Smooth muscle cell (in vitro differentiated cells): ENCODE data around the gene RBM15B. TPM values are rescaled to one million over a fixed set of nuclear protein-coding genes. Genes with fewer than 3 reads are reported as not detected.

Experiments used
- DNase-seq: peaks from one replicate; lab custom pipeline; 2025; ENCODE audit not compliant: unreplicated experiment; lab: John Stamatoyannopoulos, UW
- H2AFZ ChIP-seq: fragments of 200-600 bp; sonication (generic); 2 replicates; pipeline ENCODE4 v1.6.0; 2016; ENCODE audit warnings: antibody characterized with exemption, low read depth, mild to moderate bottlenecking
- H3F3A ChIP-seq: fragments of 200-600 bp; sonication (generic); 2 replicates; pipeline ENCODE4 v1.6.0; 2017; ENCODE audit warnings: antibody characterized with exemption, low read depth
- H3K27ac ChIP-seq: fragments of 200-600 bp; sonication (generic); 2 replicates; pipeline ENCODE4 v1.5.1; 2016; ENCODE audit warnings: low read depth, mild to moderate bottlenecking
- H3K27me3 ChIP-seq: fragments of 200-600 bp; sonication (generic); 2 replicates; pipeline ENCODE4 v1.6.1; 2016; ENCODE audit warnings: low read depth, mild to moderate bottlenecking
- H3K36me3 ChIP-seq: fragments of 200-600 bp; sonication (generic); 2 replicates; pipeline ENCODE4 v1.5.1; 2016; ENCODE audit warnings: low read depth
- H3K4me1 ChIP-seq: fragments of 200-600 bp; sonication (generic); 2 replicates; pipeline ENCODE4 v1.5.1; 2016; ENCODE audit warnings: low read depth
- H3K4me2 ChIP-seq: fragments of 200-600 bp; sonication (generic); 2 replicates; pipeline ENCODE4 v1.6.0; 2016; ENCODE audit warnings: mild to moderate bottlenecking
- H3K4me3 ChIP-seq: fragments of 200-600 bp; sonication (generic); 2 replicates; pipeline ENCODE4 v1.5.1; 2016; ENCODE audit warnings: mild to moderate bottlenecking
- H3K79me2 ChIP-seq: fragments of 200-600 bp; sonication (generic); 2 replicates; pipeline ENCODE4 v1.6.0; 2016; ENCODE audit warnings: low read depth, mild to moderate bottlenecking
- H3K9ac ChIP-seq: fragments of 200-600 bp; sonication (generic); 2 replicates; pipeline ENCODE4 v1.6.0; 2016; ENCODE audit warnings: low read depth
- H3K9me3 ChIP-seq: fragments of 200-600 bp; sonication (generic); replicated peaks from 2 replicates; pipeline ENCODE4 v1.5.1; 2016; ENCODE audit warnings: low read depth
- H4K20me1 ChIP-seq: fragments of 200-600 bp; sonication (generic); 2 replicates; pipeline ENCODE4 v1.6.0; 2016; ENCODE audit warnings: low read depth
- WGBS: methylation state at CpG from one replicate; pipeline ENCODE4 v1.1.7; 2016; ENCODE audit warnings: low lambda C conversion rate; 5-methylcytosine and 5-hydroxymethylcytosine counted together
- polyA plus RNA-seq: library from polyadenylated mRNA; unstranded; fragments of >200 nt; fragmentation: Nextera tagmentation; extraction: Ambion mirVana; gene quantifications from 2 replicates; pipeline ENCODE4 v1.2.1, GENCODE V29; 2016
- total RNA-seq: library from RNA; depleted of rRNA; stranded (reverse); fragments of >200 nt; gene quantifications from 2 replicates; pipeline ENCODE4 v1.2.3, GENCODE V29; 2014
- TF ChIP-seq, protein P1 (sequence below): fragments of 200-600 bp; sonication (generic); IDR thresholded peaks from 2 replicates; pipeline ENCODE4 v1.5.1; 2017; ENCODE audit warnings: borderline replicate concordance, mild to moderate bottlenecking, antibody characterized with exemption; ENCODE audit not compliant: insufficient read depth, poor library complexity, severe bottlenecking

Gene RBM15B
- total and polyA plus RNA-seq, 2 experiments from 2014 or later = 21.7 to 38.0 TPM

DNA sequence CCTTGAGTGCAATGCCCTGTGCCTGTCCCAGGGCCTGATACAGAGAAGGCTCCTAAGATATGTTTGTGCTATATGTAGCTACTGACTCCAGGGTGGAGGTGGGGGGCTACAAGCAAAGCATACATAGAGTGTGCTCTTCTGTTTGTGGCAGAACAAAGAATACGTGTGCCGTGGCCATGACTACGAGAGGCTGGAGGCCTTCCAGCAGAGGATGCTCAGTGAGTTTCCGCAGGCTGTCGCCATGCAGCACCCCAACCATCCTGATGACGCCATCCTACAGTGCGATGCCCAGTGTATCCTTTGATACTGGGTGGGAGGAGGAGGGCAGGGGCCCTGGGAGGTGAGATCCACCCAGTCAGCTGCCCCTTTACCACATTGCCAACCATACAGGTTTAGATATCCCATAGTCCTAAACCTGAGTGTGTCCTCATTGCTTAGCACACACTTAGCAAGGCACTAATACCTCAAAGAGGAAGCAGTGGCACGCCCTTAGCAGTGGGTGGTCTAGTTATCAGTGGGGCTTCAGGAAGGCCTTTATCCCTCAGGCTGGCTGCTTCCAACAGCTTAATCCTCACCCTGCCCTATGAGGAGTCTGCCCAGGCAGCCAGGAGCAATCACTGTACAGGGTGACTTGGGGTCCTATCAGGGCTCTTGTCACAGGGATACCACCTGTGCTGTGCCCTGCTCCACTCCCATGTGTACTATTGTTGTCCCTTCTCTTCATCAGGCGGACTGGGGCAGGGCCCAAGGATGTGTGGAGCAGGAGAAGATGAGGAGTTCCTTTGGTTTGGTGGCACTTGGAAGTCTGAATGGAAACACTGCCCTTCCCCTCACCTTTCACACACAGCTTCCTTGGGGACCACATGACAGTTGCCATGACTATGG, 36.1 kb upstream of the RBM15B start:
- Histone ChIP-seq H3K4me1 (no peaks in the 10 kb centered on the region), H3K4me2 (no peak overlapping the region), H2AFZ (no peak overlapping the region), H3K36me3 (no peaks in the 10 kb centered on the region), H3K27me3 (no peaks in the 10 kb centered on the region), H3K79me2 (no peaks in the 10 kb centered on the region), H3K27ac (no peak overlapping the region), H3F3A (no peaks in the 10 kb centered on the region), H3K9me3 (no peaks in the 10 kb centered on the region), H3K9ac (no peak overlapping the region), H4K20me1 (no peaks in the 10 kb centered on the region), H3K4me3 (no peak overlapping the region)
- 95% methylated on average over 9 of the region's 9 CpGs for WGBS
- no peak for DNase-seq
- TF ChIP-seq, protein P1, sequence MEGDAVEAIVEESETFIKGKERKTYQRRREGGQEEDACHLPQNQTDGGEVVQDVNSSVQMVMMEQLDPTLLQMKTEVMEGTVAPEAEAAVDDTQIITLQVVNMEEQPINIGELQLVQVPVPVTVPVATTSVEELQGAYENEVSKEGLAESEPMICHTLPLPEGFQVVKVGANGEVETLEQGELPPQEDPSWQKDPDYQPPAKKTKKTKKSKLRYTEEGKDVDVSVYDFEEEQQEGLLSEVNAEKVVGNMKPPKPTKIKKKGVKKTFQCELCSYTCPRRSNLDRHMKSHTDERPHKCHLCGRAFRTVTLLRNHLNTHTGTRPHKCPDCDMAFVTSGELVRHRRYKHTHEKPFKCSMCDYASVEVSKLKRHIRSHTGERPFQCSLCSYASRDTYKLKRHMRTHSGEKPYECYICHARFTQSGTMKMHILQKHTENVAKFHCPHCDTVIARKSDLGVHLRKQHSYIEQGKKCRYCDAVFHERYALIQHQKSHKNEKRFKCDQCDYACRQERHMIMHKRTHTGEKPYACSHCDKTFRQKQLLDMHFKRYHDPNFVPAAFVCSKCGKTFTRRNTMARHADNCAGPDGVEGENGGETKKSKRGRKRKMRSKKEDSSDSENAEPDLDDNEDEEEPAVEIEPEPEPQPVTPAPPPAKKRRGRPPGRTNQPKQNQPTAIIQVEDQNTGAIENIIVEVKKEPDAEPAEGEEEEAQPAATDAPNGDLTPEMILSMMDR = no peak

DNA sequence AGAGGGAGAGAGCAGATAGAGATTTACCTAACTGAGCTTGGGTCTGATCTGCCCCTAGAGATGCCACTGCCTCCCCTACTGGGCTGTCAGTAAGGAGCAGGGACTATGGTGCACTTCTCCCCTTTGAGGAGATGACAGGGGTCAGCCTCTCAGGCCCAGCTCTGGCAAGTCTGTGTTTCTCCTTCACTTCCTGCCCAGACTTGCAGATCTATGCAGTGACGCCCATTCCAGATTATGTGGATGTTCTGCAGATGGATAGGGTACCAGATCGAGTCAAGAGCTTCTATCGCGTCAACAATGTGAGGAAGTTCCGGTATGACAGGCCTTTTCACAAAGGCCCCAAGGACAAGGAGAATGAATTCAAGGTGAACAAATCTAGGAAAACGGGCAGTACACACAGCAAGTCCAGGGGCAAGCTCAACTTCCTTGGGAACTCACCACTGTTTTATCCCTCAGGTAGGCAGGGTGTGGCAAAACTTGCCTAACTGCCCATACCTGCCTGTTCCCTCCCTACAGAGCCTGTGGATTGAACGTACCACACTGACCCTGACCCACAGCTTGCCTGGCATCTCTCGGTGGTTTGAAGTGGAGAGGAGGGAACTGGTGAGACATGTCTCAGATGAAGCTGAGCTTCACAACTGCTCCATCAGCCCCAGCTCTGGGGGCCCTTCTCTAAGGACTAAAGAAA, 35.0 kb upstream of the RBM15B start:
- Histone ChIP-seq H3K4me2 (no peak overlapping the region), H3K27me3 (no peaks in the 10 kb centered on the region), H2AFZ (no peak overlapping the region), H3K79me2 (no peaks in the 10 kb centered on the region), H3K9me3 (no peaks in the 10 kb centered on the region), H3K36me3 (no peaks in the 10 kb centered on the region), H3K4me1 (no peaks in the 10 kb centered on the region), H3F3A (no peaks in the 10 kb centered on the region), H3K27ac (no peak overlapping the region), H3K9ac (no peak overlapping the region), H3K4me3 (no peak overlapping the region), H4K20me1 (no peaks in the 10 kb centered on the region)
- no peak for DNase-seq
- TF ChIP-seq, protein P1 = no peak
- 77% methylated on average over 8 of the region's 8 CpGs for WGBS

DNA sequence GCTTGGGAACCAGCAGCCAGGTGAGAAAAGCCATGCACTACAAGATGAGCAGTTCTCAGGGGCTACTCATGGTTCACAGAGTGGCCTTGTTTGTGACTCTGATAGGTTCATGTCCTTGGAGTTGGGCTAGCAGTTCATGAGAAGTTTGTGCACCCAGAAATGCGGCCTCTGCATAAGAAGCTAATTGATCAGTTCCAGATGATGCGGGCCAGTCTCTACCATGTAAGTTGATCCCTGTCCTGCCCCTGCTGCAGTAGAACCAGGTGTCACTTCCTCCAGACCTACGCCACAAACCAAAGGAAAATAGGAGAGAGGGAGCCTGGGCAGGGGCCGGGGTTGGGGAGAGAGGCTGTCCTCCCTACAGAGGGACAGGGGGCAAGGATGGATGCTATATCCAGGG, 33.2 kb upstream of the RBM15B start:
- H3K4me3 ChIP-seq = no peak overlapping the region
- H3K4me1 ChIP-seq = no peaks in the 10 kb centered on the region
- H4K20me1 ChIP-seq = no peaks in the 10 kb centered on the region
- H3K36me3 ChIP-seq = no peaks in the 10 kb centered on the region
- no peak for DNase-seq
- no peak overlapping the region for H3K4me2 ChIP-seq
- no peaks in the 10 kb centered on the region for H3K27me3 ChIP-seq
- 71% methylated on average over 4 of the region's 4 CpGs for whole genome bisulfite sequencing
- no peak overlapping the region for H2AFZ ChIP-seq
- TF ChIP-seq, protein P1 = no peak
- no peaks in the 10 kb centered on the region for H3K9me3 ChIP-seq
- no peaks in the 10 kb centered on the region for H3K79me2 ChIP-seq
- no peak overlapping the region for H3K9ac ChIP-seq
- H3K27ac ChIP-seq = no peak overlapping the region
- H3F3A ChIP-seq = no peaks in the 10 kb centered on the region
